Small intestine (tissue), 7 donors: Measurements from ENCODE around the gene CHTOP. TPM values are rescaled to one million over a fixed set of nuclear protein-coding genes. Genes with fewer than 3 reads are reported as not detected.

Experiments
- DNase-seq, 2 donors: peaks; one replicate each; pipeline versions ENCODE4 v3.0.0 to v3.0.0-alpha.2; 2013
- FAIRE-seq: peaks from 2 replicates; lab custom pipeline; 2012; peaks lifted over from hg19 to GRCh38; lab: Jason Lieb, UNC
- H3K27ac ChIP-seq, 3 donors: one replicate each; pipeline ENCODE4 v1.5.1; 2013; ENCODE audit warnings: low read length in 2 of 3, mild to moderate bottlenecking in 2 of 3, control low read depth in 1 of 3, inconsistent platforms in 1 of 3, low read depth in 1 of 3, moderate library complexity in 1 of 3
- H3K27me3 ChIP-seq, 3 donors: one replicate each; pipeline ENCODE4 v1.6.1; 2013; ENCODE audit warnings: low read length in 3 of 3, inconsistent platforms in 1 of 3; ENCODE audit not compliant: control insufficient read depth in 3 of 3, insufficient read depth in 3 of 3
- H3K36me3 ChIP-seq, 3 donors: one replicate each; pipeline ENCODE4 v1.6.1; 2013; ENCODE audit warnings: low read length in 3 of 3, inconsistent platforms in 1 of 3, low read depth in 1 of 3, mild to moderate bottlenecking in 1 of 3, moderate library complexity in 1 of 3; ENCODE audit not compliant: control insufficient read depth in 3 of 3, insufficient read depth in 2 of 3
- H3K4me1 ChIP-seq, 3 donors: one replicate each; pipeline ENCODE4 v1.6.1; 2013; ENCODE audit warnings: low read length in 2 of 3, inconsistent platforms in 1 of 3, low read depth in 1 of 3, mild to moderate bottlenecking in 1 of 3, moderate library complexity in 1 of 3; ENCODE audit not compliant: control insufficient read depth in 3 of 3, insufficient read depth in 2 of 3
- H3K4me3 ChIP-seq, 3 donors: one replicate each; pipeline ENCODE4 v1.5.1; 2013; ENCODE audit warnings: low read length in 3 of 3, control low read depth in 1 of 3, inconsistent platforms in 1 of 3, low read depth in 1 of 3, mild to moderate bottlenecking in 1 of 3, moderate library complexity in 1 of 3
- H3K9me3 ChIP-seq, 2 donors: one replicate each; pipeline ENCODE4 v1.6.1; 2013; ENCODE audit warnings: low read depth in 1 of 2, low read length in 1 of 2; ENCODE audit not compliant: control insufficient read depth in 2 of 2, insufficient read depth in 1 of 2
- WGBS, 3 donors: extraction: QIAGEN DNeasy Blood & Tissue Kit; methylation state at CpG; one replicate each; pipeline ENCODE4 v1.1.7; 2013; 5-methylcytosine and 5-hydroxymethylcytosine counted together
- polyA plus RNA-seq, 4 donors: library from polyadenylated mRNA; stranded (reverse) in 3 of 4; unstranded in 1 of 4; fragments of 200-250 nt in 3 of 4; fragments of 120-200 nt in 1 of 4; gene quantifications; one replicate each; pipeline versions ENCODE4 v1.2.1 to v1.2.3, GENCODE V29; 2013
- donor health status: healthy with polysubstance abuse.
- donor health status: control.
- donor health status: control.
- donor health status: Bipolar disorder and iron deficiency.
- donor health status: healthy.

The CHTOP gene
- polyA plus RNA-seq, 4 donors: 40.3 to 98.4 (median 49.4) TPM

DNA sequence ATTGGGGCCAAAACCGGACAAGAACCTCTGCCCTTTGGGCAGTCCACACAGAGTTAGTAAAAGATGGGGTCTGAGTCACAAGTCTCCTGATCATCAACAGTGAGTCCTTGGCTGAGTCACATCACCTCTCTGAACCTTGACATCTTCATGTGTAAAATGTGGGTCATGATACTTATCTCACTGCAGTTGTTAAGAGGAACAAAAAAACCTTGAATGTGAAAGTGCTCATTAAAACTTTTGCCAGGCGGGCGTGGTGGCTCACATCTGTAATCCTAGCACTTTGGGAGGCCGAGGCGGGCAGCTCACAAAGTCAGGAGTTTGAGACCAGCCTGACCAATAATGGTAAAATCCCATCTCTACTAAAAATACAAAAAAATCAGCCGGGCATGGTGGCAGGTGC, 36.7 kb upstream of the CHTOP start:
- peaks cover 0 to 4% (median 0%) of the 10 kb centered on the region in 3 donors for H3K36me3 ChIP-seq
- no peak overlapping the region for H3K27ac ChIP-seq
- WGBS, 3 donors: 55 to 71% (median 69%) methylated on average over 6 of the region's 6 CpGs
- peak in 1 of 2 donors; percentile 76 for DNase-seq
- FAIRE-seq: no peak
- H3K27me3 ChIP-seq: no peaks in the 10 kb centered on the region
- no peak overlapping the region for H3K4me3 ChIP-seq
- peaks cover 0 to 3% (median 0%) of the 10 kb centered on the region in 3 donors for H3K4me1 ChIP-seq
- no peaks in the 10 kb centered on the region for H3K9me3 ChIP-seq

DNA sequence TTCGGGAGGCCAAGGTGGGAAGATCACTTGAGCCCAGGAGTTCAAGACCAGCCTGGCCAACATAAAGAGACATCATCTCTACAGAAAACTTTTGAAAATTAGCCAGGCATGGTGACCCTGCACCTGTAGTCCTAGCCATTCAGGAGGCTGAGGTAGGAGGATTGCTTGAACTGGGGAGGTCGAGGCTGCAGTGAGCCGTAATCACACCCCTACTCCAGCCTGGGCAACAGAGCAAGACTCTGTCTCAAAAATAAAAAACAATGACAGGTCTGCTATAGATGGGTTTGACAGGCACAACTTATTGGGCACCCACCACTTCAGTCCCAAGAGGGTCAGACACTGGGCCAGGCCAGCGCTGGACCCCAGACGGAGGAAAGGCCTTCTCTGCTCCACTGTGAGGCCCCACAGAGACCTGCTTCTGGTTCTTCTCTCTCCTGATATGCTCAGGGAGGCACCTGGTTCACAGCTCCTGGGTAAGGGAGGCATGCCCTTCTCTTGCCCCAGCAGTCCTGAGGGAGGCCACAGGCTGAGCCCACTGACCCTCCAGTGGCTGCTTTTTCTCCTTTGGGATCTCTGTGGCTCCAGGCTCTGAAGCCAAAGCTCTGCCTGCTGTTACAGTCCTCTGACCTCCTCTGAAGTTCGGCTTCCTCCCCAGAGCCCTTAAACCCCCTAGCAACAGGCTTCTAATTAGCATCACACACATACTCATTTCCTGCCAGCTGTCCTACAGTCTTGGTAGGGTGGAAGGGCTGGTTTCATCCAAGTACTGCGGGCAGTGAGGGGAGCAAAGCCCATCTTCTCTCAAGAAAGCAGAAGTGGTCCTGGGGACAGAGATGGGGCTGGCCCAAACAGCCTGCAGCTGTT, 35.3 kb upstream of the CHTOP start:
- Histone ChIP-seq H3K36me3 (peaks cover 0 to 7% (median 0%) of the 10 kb centered on the region in 3 donors), H3K27ac (peak overlapping the region; percentile 9 to 58 (median 50)), H3K9me3 (no peaks in the 10 kb centered on the region), H3K4me1 (peaks cover 0 to 3% (median 0%) of the 10 kb centered on the region in 3 donors), H3K4me3 (no peak overlapping the region), H3K27me3 (no peaks in the 10 kb centered on the region)
- DNase-seq (peak in 1 of 2 donors; percentile 29), FAIRE-seq (no peak)
- 66 to 89% (median 84%) methylated on average over 7 of the region's 7 CpGs for whole genome bisulfite sequencing, 3 donors

DNA sequence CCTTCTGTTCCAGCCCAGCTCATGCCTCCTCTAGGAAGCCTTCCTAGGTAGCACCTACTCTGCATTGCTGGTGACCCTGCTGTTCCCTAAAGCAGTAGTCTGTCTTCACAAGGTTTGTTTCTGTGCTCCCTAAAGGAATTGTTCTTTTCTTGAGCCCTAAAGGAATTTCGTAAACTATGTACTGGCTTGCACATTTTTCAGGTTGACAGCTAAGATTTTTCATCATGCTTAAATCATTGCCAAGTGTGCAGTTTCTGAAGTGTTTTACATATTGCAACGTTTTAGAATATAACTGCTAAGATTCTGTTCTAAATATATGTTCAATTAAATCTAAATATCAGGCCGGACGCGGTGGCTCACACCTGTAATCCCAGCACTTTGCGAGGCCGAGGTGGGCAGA, 34.0 kb upstream of the CHTOP start:
- no peaks in the 10 kb centered on the region for H3K9me3 ChIP-seq
- DNase-seq: no peak
- no peak for FAIRE-seq
- no peak overlapping the region for H3K27ac ChIP-seq
- H3K4me1 ChIP-seq: peaks cover 0 to 3% (median 0%) of the 10 kb centered on the region in 3 donors
- no peak overlapping the region for H3K4me3 ChIP-seq
- 88 to 90% (median 90%) methylated on average over 7 of the region's 7 CpGs for WGBS, 3 donors
- H3K27me3 ChIP-seq: no peaks in the 10 kb centered on the region
- peaks cover 0 to 8% (median 0%) of the 10 kb centered on the region in 3 donors for H3K36me3 ChIP-seq

DNA sequence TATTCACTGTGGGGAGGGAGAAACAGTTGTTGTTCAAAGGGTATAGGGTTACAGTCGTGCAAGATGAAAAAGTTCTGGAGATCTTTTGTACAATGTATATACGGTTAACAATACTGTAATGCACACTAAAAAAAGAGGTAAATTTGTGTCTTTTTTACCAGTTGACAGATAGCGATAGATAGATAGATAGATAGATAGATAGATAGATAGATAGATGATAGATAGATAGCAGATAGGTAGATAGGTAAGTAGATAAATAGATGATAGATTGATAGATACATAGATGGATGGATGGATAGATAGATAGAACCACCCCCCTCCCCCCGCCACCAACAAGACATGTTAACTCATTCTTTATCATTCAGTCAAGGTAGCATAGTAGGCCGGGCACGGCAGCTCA, 31.1 kb upstream of the CHTOP start:
- Histone ChIP-seq H3K4me1 (peaks cover 0 to under 1% (median 0%) of the 10 kb centered on the region in 3 donors), H3K4me3 (no peak overlapping the region), H3K36me3 (peaks cover 2 to 30% (median 6%) of the 10 kb centered on the region in 3 donors), H3K27ac (no peak overlapping the region), H3K9me3 (no peaks in the 10 kb centered on the region), H3K27me3 (no peaks in the 10 kb centered on the region)
- FAIRE-seq: no peak
- 84 to 90% (median 87%) methylated on average over 6 of the region's 6 CpGs for WGBS, 3 donors
- DNase-seq: no peak

DNA sequence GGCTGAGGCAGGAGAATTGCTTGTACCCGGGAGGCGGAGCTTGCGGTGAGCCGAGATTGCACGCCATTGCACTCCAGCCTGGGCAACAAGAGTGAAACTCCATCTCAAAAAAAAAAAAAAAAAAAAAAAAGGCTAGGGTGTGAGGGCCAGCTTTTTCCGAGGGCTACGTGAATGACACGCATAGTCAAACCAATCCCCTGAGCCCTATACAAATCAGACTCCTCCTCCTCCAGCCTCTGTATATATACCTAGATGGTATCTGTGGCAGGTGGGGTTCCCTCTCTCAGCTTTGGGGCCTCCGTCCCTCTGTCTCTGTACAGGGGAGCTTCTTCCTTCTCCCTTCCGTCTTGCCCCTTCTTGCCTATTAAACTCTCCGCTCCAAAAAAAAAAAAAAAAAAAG, 27.7 kb upstream of the CHTOP start:
- H3K27me3 ChIP-seq: no peaks in the 10 kb centered on the region
- 86 to 98% (median 94%) methylated on average over 11 of the region's 11 CpGs for WGBS, 3 donors
- H3K36me3 ChIP-seq: peaks cover 2 to 35% (median 6%) of the 10 kb centered on the region in 3 donors
- peaks cover 0 to 31% (median 2%) of the 10 kb centered on the region in 3 donors for H3K4me1 ChIP-seq
- no peaks in the 10 kb centered on the region for H3K9me3 ChIP-seq
- no peak overlapping the region for H3K4me3 ChIP-seq
- H3K27ac ChIP-seq: no peak overlapping the region
- no peak for DNase-seq
- FAIRE-seq: no peak

DNA sequence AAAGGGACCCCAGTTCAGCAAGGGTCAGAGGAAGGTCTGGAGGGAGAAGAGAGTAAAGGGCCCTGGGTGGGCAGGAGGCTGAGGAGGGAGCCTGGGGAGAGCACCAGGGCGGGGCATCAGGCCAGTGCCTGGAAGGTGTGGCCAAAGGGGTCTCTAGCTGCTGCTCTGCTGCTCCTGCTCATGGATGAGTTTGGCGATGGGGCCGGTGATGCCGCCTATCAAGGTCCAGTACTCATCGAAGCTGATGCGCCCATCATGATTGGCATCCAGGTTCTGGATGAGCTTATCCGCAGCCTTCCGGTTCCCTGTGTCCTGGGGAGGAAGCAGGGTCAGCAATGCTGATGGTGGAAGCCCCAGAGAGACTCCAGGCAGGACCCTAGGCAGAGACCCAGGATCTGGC, 26.5 kb upstream of the CHTOP start:
- FAIRE-seq (no peak), DNase-seq (no peak)
- Histone ChIP-seq H3K4me3 (no peak overlapping the region), H3K27me3 (no peaks in the 10 kb centered on the region), H3K9me3 (no peaks in the 10 kb centered on the region), H3K4me1 (peaks cover 0 to 36% (median 2%) of the 10 kb centered on the region in 3 donors), H3K27ac (peak overlapping the region in 1 of 3 donors; percentile 92), H3K36me3 (peaks cover 2 to 35% (median 6%) of the 10 kb centered on the region in 3 donors)
- WGBS, 3 donors: 92 to 97% (median 96%) methylated on average over 8 of the region's 8 CpGs

DNA sequence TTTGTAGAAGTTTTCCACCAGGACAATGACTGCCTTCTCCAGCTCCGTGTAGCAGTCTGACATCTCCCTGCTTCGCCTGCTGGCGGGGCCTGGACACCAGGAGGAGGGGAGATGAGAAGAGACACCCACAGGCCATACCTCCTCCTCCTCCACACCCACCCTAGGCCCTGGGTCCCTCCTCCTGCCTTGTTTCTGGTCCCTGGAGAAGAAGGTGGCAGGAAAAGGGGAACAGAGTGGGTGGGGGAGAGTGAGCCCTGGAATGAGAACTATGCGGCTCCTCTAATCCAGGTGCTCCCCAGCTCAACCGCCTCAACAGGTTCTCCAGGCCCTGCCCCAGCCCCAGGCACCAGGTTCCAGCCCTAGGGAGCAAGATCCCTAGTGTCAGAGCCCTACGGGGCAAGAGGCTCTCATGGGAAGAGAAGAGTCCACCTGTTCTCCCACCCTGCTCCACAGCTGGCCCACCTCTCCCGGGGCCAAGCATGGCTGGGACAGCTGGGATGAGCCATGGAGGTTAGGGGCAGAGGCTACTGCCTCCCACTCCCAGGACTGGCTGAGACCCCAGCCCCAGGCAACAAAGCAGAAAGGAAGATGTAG, 25.7 kb upstream of the CHTOP start:
- FAIRE-seq: no peak
- peaks cover 2 to 35% (median 6%) of the 10 kb centered on the region in 3 donors for H3K36me3 ChIP-seq
- no peaks in the 10 kb centered on the region for H3K9me3 ChIP-seq
- no peaks in the 10 kb centered on the region for H3K27me3 ChIP-seq
- H3K27ac ChIP-seq: peak overlapping the region; percentile 92 to 97 (median 97)
- DNase-seq: peak; percentile 37 to 38
- H3K4me3 ChIP-seq: peak overlapping the region in 2 of 3 donors; percentile 30 to 40
- WGBS, 3 donors: 67 to 71% (median 70%) methylated on average over 7 of the region's 7 CpGs
- H3K4me1 ChIP-seq: peaks cover 0 to 38% (median 2%) of the 10 kb centered on the region in 3 donors

DNA sequence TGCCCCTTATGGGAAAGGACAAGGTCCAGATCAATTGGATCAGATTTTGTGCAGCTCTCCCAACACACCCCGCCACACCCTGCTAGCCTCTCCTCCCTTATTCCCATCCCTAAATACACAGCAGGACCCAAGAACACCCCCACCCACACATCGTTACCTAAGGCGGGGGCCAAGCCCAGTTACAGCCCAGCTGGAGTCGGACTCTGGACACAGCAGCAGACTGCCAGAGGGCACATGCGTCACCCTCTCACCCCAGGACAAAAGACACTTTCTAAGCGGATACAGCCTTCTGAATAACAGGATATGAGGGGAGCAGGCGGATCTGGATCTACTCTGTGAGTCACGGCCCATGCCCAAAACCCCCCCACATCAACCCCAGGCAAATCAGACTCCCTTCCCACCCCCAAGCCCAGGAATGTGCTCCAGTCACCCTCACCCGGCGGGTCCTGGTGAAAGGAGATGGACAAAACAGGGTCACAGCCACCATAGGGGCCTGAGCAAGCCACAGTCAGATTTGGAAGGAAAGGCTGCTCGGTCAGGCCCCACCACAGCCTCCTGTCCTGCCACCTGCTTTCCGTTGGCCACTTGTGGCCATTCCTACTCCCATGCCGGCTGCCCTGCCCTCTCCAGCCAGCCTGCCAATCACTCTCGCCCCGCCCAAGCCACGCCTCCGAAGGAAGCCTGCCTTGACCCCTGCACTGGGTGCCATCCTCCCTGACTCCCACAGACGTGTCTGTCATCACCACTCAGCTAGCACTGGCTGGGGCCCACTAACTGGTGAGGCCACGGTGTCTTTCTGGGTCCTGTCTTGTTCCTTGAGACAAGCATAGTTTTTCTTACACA, 24.9 kb upstream of the CHTOP start:
- peak overlapping the region; percentile 92 to 97 (median 97) for H3K27ac ChIP-seq
- FAIRE-seq (no peak), DNase-seq (peak; percentile 93 to 98)
- H3K9me3 ChIP-seq: no peaks in the 10 kb centered on the region
- 14 to 44% (median 38%) methylated on average over 19 of the region's 19 CpGs for WGBS, 3 donors
- H3K4me3 ChIP-seq: peak overlapping the region in 2 of 3 donors; percentile 38 to 40
- peaks cover 2 to 45% (median 3%) of the 10 kb centered on the region in 3 donors for H3K4me1 ChIP-seq
- H3K36me3 ChIP-seq: peaks cover 2 to 32% (median 6%) of the 10 kb centered on the region in 3 donors
- no peaks in the 10 kb centered on the region for H3K27me3 ChIP-seq
